ENCODE measurements around the gene MESP2.

Gene MESP2

GRCh38 chr15:89809787-89810148 lies 33.6 kb downstream of the MESP2 start:
- Histone ChIP-seq H3K4me2 (ENCODE audit: low read length) (no peak overlapping the region), H4K20me1 (ENCODE audit: insufficient read depth, low read length) (no peaks in the 10 kb centered on the region), H3K27ac (ENCODE audit: low read depth, low read length, poor library complexity, severe bottlenecking) (no peak overlapping the region), H3K36me3 (ENCODE audit: insufficient read depth, low read length) (no peaks in the 10 kb centered on the region), H3F3A (ENCODE audit: insufficient read depth, low read length) (no peaks in the 10 kb centered on the region), H2AFZ (ENCODE audit: low read length) (no peak overlapping the region), H3K27me3 (ENCODE audit: insufficient read depth, low read length) (no peaks in the 10 kb centered on the region), H3K4me1 (ENCODE audit: insufficient read depth, low read length, severe bottlenecking) (no peaks in the 10 kb centered on the region), H3K9me3 (ENCODE audit: low read length) (no peaks in the 10 kb centered on the region), H3K9me2 (ENCODE audit: low read depth, low read length) (no peaks in the 10 kb centered on the region), H3K4me3 (ENCODE audit: low read depth, low read length, poor library complexity, severe bottlenecking) (no peak overlapping the region), H3K79me2 (ENCODE audit: insufficient read depth, low read length) (no peaks in the 10 kb centered on the region), H3K9ac (ENCODE audit: low read length) (no peak overlapping the region)
- TF ChIP-seq CTCF (IDR thresholded peaks at IDR 0.05; ENCODE audit: low read length), result no peak
- no peak for TF ChIP-seq EZH2 (IDR thresholded peaks at IDR 0.05; ENCODE audit: borderline replicate concordance, low read length)

- Histone ChIP-seq H3K9me2 (ENCODE audit: low read depth, low read length) (no peaks in the 10 kb centered on the region), H3K9me3 (ENCODE audit: low read length) (0 out of 2 replicates have a peak, but pooled peaks cover under 1% of the 10 kb centered on the region), H3K4me1 (ENCODE audit: insufficient read depth, low read length, severe bottlenecking) (no peaks in the 10 kb centered on the region), H3K27ac (ENCODE audit: low read depth, low read length, poor library complexity, severe bottlenecking) (no peak overlapping the region), H3K27me3 (ENCODE audit: insufficient read depth, low read length) (no peaks in the 10 kb centered on the region), H4K20me1 (ENCODE audit: insufficient read depth, low read length) (no peaks in the 10 kb centered on the region), H3K9ac (ENCODE audit: low read length) (no peak overlapping the region), H3K36me3 (ENCODE audit: insufficient read depth, low read length) (no peaks in the 10 kb centered on the region), H3F3A (ENCODE audit: insufficient read depth, low read length) (no peaks in the 10 kb centered on the region), H2AFZ (ENCODE audit: low read length) (no peak overlapping the region), H3K4me2 (ENCODE audit: low read length) (no peak overlapping the region), H3K4me3 (ENCODE audit: low read depth, low read length, poor library complexity, severe bottlenecking) (no peak overlapping the region), H3K79me2 (ENCODE audit: insufficient read depth, low read length) (no peaks in the 10 kb centered on the region)
- TF ChIP-seq CTCF (IDR thresholded peaks at IDR 0.05; ENCODE audit: low read length) (no peak), EZH2 (IDR thresholded peaks at IDR 0.05; ENCODE audit: borderline replicate concordance, low read length) (no peak)
Measured at GRCh38 chr15:89810837-89811236, 34.7 kb downstream of the MESP2 start.

DNA sequence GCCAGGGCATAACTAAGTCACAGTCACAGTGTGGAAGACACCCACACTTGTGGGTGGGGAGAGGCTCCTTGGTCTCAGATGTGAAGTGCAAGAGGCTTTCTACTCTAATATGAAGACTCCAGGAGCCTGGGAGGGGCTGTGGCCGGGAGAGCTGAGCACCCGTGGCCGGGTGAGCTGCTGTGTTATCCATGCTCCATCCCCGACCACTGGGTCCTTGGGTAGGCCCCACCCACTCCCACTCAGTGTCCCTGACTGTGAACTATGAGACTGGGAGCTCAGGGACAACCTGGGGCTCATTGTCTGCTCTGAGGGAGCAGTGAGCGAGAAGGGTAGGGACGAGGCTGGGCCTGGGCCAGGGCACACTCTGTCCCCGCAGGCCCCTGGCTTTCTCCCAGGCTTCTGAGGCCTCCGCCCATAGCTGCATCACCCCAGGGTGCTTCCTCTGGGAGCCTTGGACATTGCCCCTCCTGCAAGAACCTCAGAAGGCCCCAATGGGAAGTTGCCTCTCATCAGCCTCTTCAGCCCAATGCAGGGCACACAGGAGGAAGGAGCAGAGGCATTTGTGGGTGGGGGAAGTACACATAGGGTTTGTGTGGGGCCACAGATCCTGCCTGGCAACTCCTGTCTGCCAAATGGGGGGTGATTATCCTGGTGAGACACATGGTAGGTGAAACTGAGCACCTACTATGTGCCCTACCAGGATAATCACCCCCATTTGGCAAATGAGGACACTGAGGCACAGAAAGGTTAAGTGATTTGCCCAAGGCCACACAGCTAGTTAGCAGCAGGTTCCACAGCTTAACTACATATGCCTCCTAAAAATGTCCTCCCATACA lies 36.1 kb downstream of the MESP2 start:
- Histone ChIP-seq H4K20me1 (ENCODE audit: insufficient read depth, low read length) (no peaks in the 10 kb centered on the region), H3K36me3 (ENCODE audit: insufficient read depth, low read length) (no peaks in the 10 kb centered on the region), H3K79me2 (ENCODE audit: insufficient read depth, low read length) (no peaks in the 10 kb centered on the region), H3K4me3 (ENCODE audit: low read depth, low read length, poor library complexity, severe bottlenecking) (no peak overlapping the region), H2AFZ (ENCODE audit: low read length) (no peak overlapping the region), H3K4me1 (ENCODE audit: insufficient read depth, low read length, severe bottlenecking) (no peaks in the 10 kb centered on the region), H3K27ac (ENCODE audit: low read depth, low read length, poor library complexity, severe bottlenecking) (no peak overlapping the region), H3K4me2 (ENCODE audit: low read length) (no peak overlapping the region), H3F3A (ENCODE audit: insufficient read depth, low read length) (no peaks in the 10 kb centered on the region), H3K9me3 (ENCODE audit: low read length) (0 out of 2 replicates have a peak, but pooled peaks cover 2% of the 10 kb centered on the region), H3K27me3 (ENCODE audit: insufficient read depth, low read length) (no peaks in the 10 kb centered on the region), H3K9me2 (ENCODE audit: low read depth, low read length) (no peaks in the 10 kb centered on the region), H3K9ac (ENCODE audit: low read length) (no peak overlapping the region)
- TF ChIP-seq CTCF (IDR thresholded peaks at IDR 0.05; ENCODE audit: low read length) (no peak), EZH2 (IDR thresholded peaks at IDR 0.05; ENCODE audit: borderline replicate concordance, low read length) (no peak)

All from OCI-LY1 (cell line).